Stimulated activated CD4-positive, alpha-beta T cell treated with anti-CD3 and anti-CD28 coated beads, Interleukin-4, amount 100 ng/mL, for 24 hours (primary cell): ENCODE data around the gene PPP1R13L.
"Not testable (repeated sequence)": the region's sequence is repeated elsewhere in the genome, so short reads cannot be mapped to it uniquely, and the experiment has no call there.

Experiments
- DNase-seq: peaks from one replicate; pipeline ENCODE4 v3.0.0-alpha.2; 2020

PPP1R13L gene

GRCh38 chr19:45431008-45431407, 26.1 kb upstream of the PPP1R13L start:
- not testable (repeated sequence) for DNase-seq

GRCh38 chr19:45429896-45430295, 25.0 kb upstream of the PPP1R13L start:
- DNase-seq = not testable (repeated sequence)

- no peak for DNase-seq
Measured at GRCh38 chr19:45428384-45429231, 23.7 kb upstream of the PPP1R13L start.

GRCh38 chr19:45424191-45425058, 19.6 kb upstream of the PPP1R13L start:
- DNase-seq = peak; percentile 54

- peak; percentile 70 for DNase-seq
Measured at GRCh38 chr19:45423589-45424190, 18.8 kb upstream of the PPP1R13L start, which contains the start of gene ERCC1. Gene ERCC1, minus strand, starts transcription at chr19:45423917. Its CDS starts 543 bp downstream, at chr19:45423374.

- DNase-seq = peak; percentile 84
Measured at GRCh38 chr19:45423033-45423588, 18.2 kb upstream of the PPP1R13L start.

GRCh38 chr19:45421947-45422498, 17.2 kb upstream of the PPP1R13L start:
- DNase-seq = no peak

- DNase-seq = no peak
Measured at GRCh38 chr19:45420871-45421270, 16.0 kb upstream of the PPP1R13L start.

- DNase-seq = no peak
Measured at GRCh38 chr19:45420356-45420755, 15.5 kb upstream of the PPP1R13L start.

- no peak for DNase-seq
Measured at GRCh38 chr19:45419895-45420294, 15.0 kb upstream of the PPP1R13L start.

- DNase-seq = no peak
Measured at GRCh38 chr19:45419396-45419795, 14.5 kb upstream of the PPP1R13L start.

- no peak for DNase-seq
Measured at GRCh38 chr19:45418802-45419201, 13.9 kb upstream of the PPP1R13L start.

GRCh38 chr19:45417151-45417550, 12.3 kb upstream of the PPP1R13L start:
- DNase-seq = no peak

- no peak for DNase-seq
Measured at GRCh38 chr19:45414468-45414867, 9.6 kb upstream of the PPP1R13L start.

GRCh38 chr19:45413497-45413896, 8.6 kb upstream of the PPP1R13L start:
- DNase-seq = no peak

- DNase-seq = not testable (repeated sequence)
Measured at GRCh38 chr19:45410330-45410729, 5.5 kb upstream of the PPP1R13L start.

GRCh38 chr19:45409557-45409920, 4.7 kb upstream of the PPP1R13L start:
- no peak for DNase-seq

GRCh38 chr19:45408830-45409556, 4.1 kb upstream of the PPP1R13L start:
- DNase-seq = no peak

- no peak for DNase-seq
Measured at GRCh38 chr19:45408121-45408520, 3.3 kb upstream of the PPP1R13L start.

GRCh38 chr19:45407585-45407984, 2.7 kb upstream of the PPP1R13L start:
- not testable (repeated sequence) for DNase-seq

GRCh38 chr19:45407091-45407375, 2.2 kb upstream of the PPP1R13L start:
- no peak for DNase-seq
